CD14-positive monocyte (primary cell): ENCODE measurements around the gene ATG7. TPM values are rescaled to one million over a fixed set of nuclear protein-coding genes. Genes with fewer than 3 reads are reported as not detected.
A peak's percentile ranks its signal among the peaks of the same experiment; 100 is the strongest.

Experiments
- DNase-seq, 3 donors: peaks; one replicate each; pipeline ENCODE4 v3.0.0-alpha.2; 2011 to 2022
- H2AFZ ChIP-seq: 2 replicates; pipeline ENCODE4 v1.6.0; 2012; ENCODE audit warnings: mild to moderate bottlenecking, low read depth, low read length, inconsistent platforms; ENCODE audit not compliant: insufficient read depth, poor library complexity, severe bottlenecking
- H3K27ac ChIP-seq, 2 donors: 1 replicate in 1 of 2; 2 replicates in 1 of 2; pipeline ENCODE4 v1.5.1; 2012 to 2013; ENCODE audit warnings: low read length in 2 of 2, control low read depth in 1 of 2, inconsistent platforms in 1 of 2, low read depth in 1 of 2, mild to moderate bottlenecking in 1 of 2
- H3K27me3 ChIP-seq, 2 donors: one replicate each; pipeline versions ENCODE4 v1.6.0 to v1.6.1; 2011 to 2013; ENCODE audit warnings: low read length in 2 of 2; ENCODE audit not compliant: control insufficient read depth in 2 of 2, insufficient read depth in 2 of 2
- H3K36me3 ChIP-seq, 2 donors: replicated peaks in 1 of 2; 1 replicate in 1 of 2; 2 replicates in 1 of 2; pipeline versions ENCODE4 v1.5.1 to v1.6.1; 2012 to 2013; ENCODE audit warnings: low read length in 2 of 2, control low read depth in 1 of 2, inconsistent platforms in 1 of 2, mild to moderate bottlenecking in 1 of 2; ENCODE audit not compliant: insufficient read depth in 2 of 2, control insufficient read depth in 1 of 2
- H3K4me1 ChIP-seq, 2 donors: 1 replicate in 1 of 2; 2 replicates in 1 of 2; pipeline versions ENCODE4 v1.5.1 to v1.6.1; 2012 to 2013; ENCODE audit warnings: low read length in 2 of 2, control low read depth in 1 of 2, inconsistent platforms in 1 of 2, mild to moderate bottlenecking in 1 of 2, moderate library complexity in 1 of 2; ENCODE audit not compliant: insufficient read depth in 2 of 2, control insufficient read depth in 1 of 2
- H3K4me2 ChIP-seq: replicated peaks from 2 replicates; pipeline ENCODE3; 2012; ENCODE audit warnings: low read length, moderate library complexity, mild to moderate bottlenecking; ENCODE audit not compliant: poor library complexity, severe bottlenecking; ENCODE audit errors: extremely low read depth
- H3K4me3 ChIP-seq, 3 experiments: fragments of 200-600 bp in 1 of 3; sonication (generic) in 1 of 3; replicated peaks in 1 of 3; 1 replicate in 2 of 3; 2 replicates in 1 of 3; pipeline ENCODE4 v1.5.1; 2011 to 2013; ENCODE audit warnings: low read length in 3 of 3, mild to moderate bottlenecking in 3 of 3, control low read depth in 2 of 3, low read depth in 2 of 3, inconsistent platforms in 1 of 3, moderate library complexity in 1 of 3
- H3K79me2 ChIP-seq: 2 replicates; pipeline ENCODE4 v1.6.0; 2012; ENCODE audit warnings: mild to moderate bottlenecking, control low read depth, inconsistent platforms, low read length, moderate library complexity; ENCODE audit not compliant: insufficient read depth
- H3K9ac ChIP-seq: 2 replicates; pipeline ENCODE4 v1.6.0; 2017; ENCODE audit warnings: low read length, mild to moderate bottlenecking; ENCODE audit not compliant: insufficient read depth, poor library complexity, severe bottlenecking
- H3K9me3 ChIP-seq, 2 donors: replicated peaks in 1 of 2; 1 replicate in 1 of 2; 2 replicates in 1 of 2; pipeline versions ENCODE4 v1.5.1 to v1.6.1; 2012 to 2013; ENCODE audit warnings: low read length in 2 of 2, control low read depth in 1 of 2; ENCODE audit not compliant: control insufficient read depth in 1 of 2, insufficient read depth in 1 of 2
- H4K20me1 ChIP-seq: 2 replicates; pipeline ENCODE4 v1.6.0; 2012; ENCODE audit warnings: mild to moderate bottlenecking, low read length, control low read depth, moderate library complexity; ENCODE audit not compliant: insufficient read depth
- H3K27ac Mint-ChIP-seq, 7 donors: one replicate each; pipeline ENCODE4 v1.8.0; 2020; ENCODE audit warnings: mild to moderate bottlenecking in 7 of 7, mixed read lengths in 7 of 7, moderate library complexity in 6 of 7, inconsistent platforms in 2 of 7
- H3K27me3 Mint-ChIP-seq, 3 donors: one replicate each; pipeline ENCODE4 v1.8.0; 2021 to 2022; ENCODE audit warnings: low read depth in 3 of 3, mild to moderate bottlenecking in 3 of 3, mixed read lengths in 3 of 3, moderate library complexity in 3 of 3, inconsistent platforms in 1 of 3
- H3K36me3 Mint-ChIP-seq, 2 donors: one replicate each; pipeline ENCODE4 v1.8.0; 2020; ENCODE audit warnings: mixed read lengths in 2 of 2, inconsistent platforms in 1 of 2, mild to moderate bottlenecking in 1 of 2
- H3K4me1 Mint-ChIP-seq: one replicate; pipeline ENCODE4 v1.8.0; 2020; ENCODE audit warnings: mild to moderate bottlenecking, mixed read lengths
- H3K4me3 Mint-ChIP-seq, 2 donors: one replicate each; pipeline ENCODE4 v1.8.0; 2020; ENCODE audit warnings: mild to moderate bottlenecking in 2 of 2, mixed read lengths in 2 of 2, moderate library complexity in 1 of 2
- H3K9me3 Mint-ChIP-seq, 7 donors: one replicate each; pipeline ENCODE4 v1.8.0; 2020 to 2022; ENCODE audit warnings: mixed read lengths in 7 of 7, mild to moderate bottlenecking in 6 of 7, moderate library complexity in 6 of 7, inconsistent platforms in 2 of 7
- CTCF ChIP-seq: fragments of 200-600 bp; IDR thresholded peaks from one replicate; pipeline ENCODE4 v1.8.0; 2022; ENCODE audit warnings: antibody characterized with exemption, mild to moderate bottlenecking
- WGBS: methylation state at CpG from one replicate; pipeline ENCODE4 v1.1.5; 2013; ENCODE audit warnings: missing lambda C conversion rate; ENCODE audit not compliant: insufficient coverage; 5-methylcytosine and 5-hydroxymethylcytosine counted together
- intact Hi-C, 2 donors: fragments of 100-400 bp; cut with micrococcal nuclease; formaldehyde crosslinking; loops; one replicate each; pipeline versions ENCODE4 v1.15.0 to v1.15.1; 2023
- polyA plus RNA-seq, 3 donors: library from polyadenylated mRNA; depleted of rRNA in 1 of 3; unstranded in 2 of 3; stranded (reverse) in 1 of 3; fragments of 300-500 nt in 2 of 3; fragments of >200 nt in 1 of 3; fragmentation: Illumina TruSeq in 2 of 3; gene quantifications; 1 replicate in 2 of 3; 2 replicates in 1 of 3; pipeline ENCODE4 v1.2.3, GENCODE V29; 2012 to 2021

Gene ATG7
- polyA plus RNA-seq, 3 donors = 57.4 to 101 (median 89.7) TPM

DNA sequence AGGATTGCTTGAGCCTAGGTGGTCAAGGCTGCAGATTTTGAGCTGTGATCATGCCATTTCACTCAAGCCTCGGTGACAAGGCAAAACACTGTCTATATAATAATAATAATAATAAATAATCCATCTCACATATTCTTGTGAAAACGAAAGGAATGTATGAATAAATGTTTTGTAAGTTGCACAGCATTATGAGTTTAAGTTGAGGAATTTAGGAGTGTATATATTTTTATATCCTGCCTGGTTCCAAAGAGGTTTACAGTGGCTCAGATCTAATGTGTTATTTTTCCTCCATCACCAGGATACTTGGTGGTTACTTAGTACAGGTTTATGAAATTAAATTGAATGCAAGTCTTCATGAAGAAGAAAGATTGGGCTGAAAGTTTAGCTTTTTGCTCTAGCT is 77.2 kb downstream of the ATG7 start:
- Mint-ChIP-seq H3K4me1 (no peaks in the 10 kb centered on the region), H3K27me3 (no peaks in the 10 kb centered on the region), H3K36me3 (peaks cover 87 to 99% of the 10 kb centered on the region in 2 donors), H3K9me3 (peaks cover 7 to 19% (median 11%) of the 10 kb centered on the region in 7 donors), H3K4me3 (no peak overlapping the region), H3K27ac (peak overlapping the region in 1 of 7 donors; percentile 12)
- no peak for DNase-seq
- H3K79me2 ChIP-seq = peaks cover 10% of the 10 kb centered on the region
- H3K36me3 ChIP-seq = peaks cover 85 to 97% of the 10 kb centered on the region in 2 donors
- no peak overlapping the region for H3K9ac ChIP-seq
- peaks cover 58% of the 10 kb centered on the region for H4K20me1 ChIP-seq
- peaks cover 3 to 14% of the 10 kb centered on the region in 2 donors for H3K9me3 ChIP-seq
- whole genome bisulfite sequencing = no CpG with 5 or more reads among the region's 2 CpGs
- no peak overlapping the region for H3K4me3 ChIP-seq
- TF ChIP-seq CTCF = no peak
- intact Hi-C loops = no loop called here
- no peak overlapping the region for H3K4me2 ChIP-seq
- H3K27me3 ChIP-seq = no peaks in the 10 kb centered on the region
- no peaks in the 10 kb centered on the region for H3K4me1 ChIP-seq
- no peak overlapping the region for H3K27ac ChIP-seq
- no peak overlapping the region for H2AFZ ChIP-seq

GRCh38 chr3:11350374-11350773 is 78.2 kb downstream of the ATG7 start:
- no peak overlapping the region for H3K9ac ChIP-seq
- H3K36me3 Mint-ChIP-seq = peaks cover 89 to 99% of the 10 kb centered on the region in 2 donors
- H3K4me3 Mint-ChIP-seq = no peak overlapping the region
- H3K4me1 Mint-ChIP-seq = no peaks in the 10 kb centered on the region
- WGBS = no CpG with 5 or more reads among the region's 2 CpGs
- H3K4me2 ChIP-seq = no peak overlapping the region
- H3K36me3 ChIP-seq = peaks cover 87 to 97% of the 10 kb centered on the region in 2 donors
- H3K9me3 ChIP-seq = peaks cover 3 to 14% of the 10 kb centered on the region in 2 donors
- no peaks in the 10 kb centered on the region for H3K27me3 Mint-ChIP-seq
- peaks cover 7 to 19% (median 11%) of the 10 kb centered on the region in 7 donors for H3K9me3 Mint-ChIP-seq
- H3K27me3 ChIP-seq = no peaks in the 10 kb centered on the region
- H3K27ac Mint-ChIP-seq = peak overlapping the region in 2 of 7 donors; percentile 3 to 21
- no peaks in the 10 kb centered on the region for H3K4me1 ChIP-seq
- intact Hi-C loops = no loop called here
- no peak for TF ChIP-seq CTCF
- H3K4me3 ChIP-seq = no peak overlapping the region
- no peak for DNase-seq
- H4K20me1 ChIP-seq = peaks cover 64% of the 10 kb centered on the region
- H2AFZ ChIP-seq = no peak overlapping the region
- H3K79me2 ChIP-seq = peaks cover 10% of the 10 kb centered on the region
- peak overlapping the region in 1 of 2 donors; percentile 28 for H3K27ac ChIP-seq
